Effector CD8-positive, alpha-beta T cell (primary cell): ENCODE measurements around the gene SPTBN1.
A peak's percentile ranks its signal among the peaks of the same experiment; 100 is the strongest.
"Not testable (repeated sequence)": the region's sequence is repeated elsewhere in the genome, so short reads cannot be mapped to it uniquely, and the experiment has no call there.

ENCODE experiments used
- DNase-seq: peaks from one replicate; lab custom pipeline; 2025; lab: John Stamatoyannopoulos, UW

The SPTBN1 gene

DNA sequence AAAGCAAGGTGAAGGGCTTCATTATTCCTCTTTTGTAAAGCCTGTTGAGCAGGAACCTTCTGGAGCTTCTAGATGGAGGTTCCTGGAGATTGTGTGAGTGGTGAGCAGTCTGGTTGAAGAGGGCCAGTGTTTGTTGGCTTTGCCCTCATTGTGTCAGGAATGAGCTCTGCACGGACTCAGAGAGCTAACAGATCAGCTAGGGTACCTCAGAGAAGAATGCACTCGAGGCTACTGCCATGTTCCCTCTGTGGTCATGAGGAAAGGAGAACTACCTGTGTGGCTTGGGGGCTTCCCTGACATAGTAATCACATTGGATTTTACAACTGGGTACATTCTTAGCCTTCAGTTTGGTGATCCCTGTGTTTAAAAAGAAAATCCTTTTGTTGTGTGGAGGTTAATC, 46.6 kb downstream of the SPTBN1 start:
- DNase-seq, result no peak

DNA sequence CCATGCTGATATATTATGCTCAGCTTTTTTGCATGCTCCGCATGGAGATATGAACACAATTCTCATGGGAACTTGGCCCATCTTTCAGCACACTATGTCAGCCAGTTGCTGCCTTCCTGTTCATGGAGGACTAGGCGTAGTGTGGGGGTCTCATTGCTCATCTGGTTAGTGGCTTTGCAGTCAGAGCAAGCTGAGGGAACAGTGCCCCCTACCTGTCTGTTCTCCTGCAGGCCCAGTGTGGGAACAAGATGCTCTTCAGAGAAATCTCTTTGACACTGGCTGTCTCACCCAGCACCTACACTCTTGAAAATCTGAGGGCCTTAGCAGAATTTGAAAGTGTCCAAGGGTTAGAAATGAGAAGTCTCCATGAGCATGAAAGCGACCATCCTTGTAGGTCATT, 47.1 kb downstream of the SPTBN1 start:
- DNase-seq, result no peak

DNA sequence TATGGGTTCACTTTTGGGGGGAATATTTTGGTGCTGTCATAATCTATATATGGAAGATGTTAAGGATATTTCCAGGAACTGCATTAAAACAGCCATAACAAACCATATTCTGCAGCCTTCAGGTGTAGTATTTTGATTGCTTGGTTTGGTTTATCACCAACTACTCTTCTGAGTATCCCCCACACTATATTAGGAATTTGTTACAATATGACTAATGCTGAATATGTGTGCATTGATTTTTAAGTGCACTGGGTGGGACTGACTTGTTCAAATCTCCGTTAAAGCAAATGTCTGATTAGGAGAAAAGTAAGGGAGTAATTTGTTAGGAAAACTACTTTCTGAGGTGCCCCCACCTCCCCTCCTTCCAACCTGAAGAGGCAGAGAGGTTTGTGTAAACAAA, 47.7 kb downstream of the SPTBN1 start:
- no peak for DNase-seq

DNA sequence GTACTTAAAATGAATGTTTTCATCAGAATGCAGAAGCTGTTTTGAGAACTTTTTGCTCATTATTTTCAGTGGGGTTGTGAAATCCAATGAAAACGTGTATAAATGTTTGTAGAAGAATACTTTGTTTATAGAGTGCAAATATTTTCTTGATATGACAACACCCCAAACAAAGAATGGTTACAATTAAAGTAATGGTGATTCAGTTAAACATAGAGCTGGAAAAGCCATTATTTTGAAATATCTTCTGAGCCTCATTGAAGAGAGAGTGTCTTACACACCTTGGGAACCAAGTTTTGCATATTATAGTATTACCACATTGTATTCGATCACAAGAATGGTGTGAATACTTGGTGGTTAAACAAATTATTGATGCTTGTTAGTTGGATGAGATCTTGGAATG, 48.7 kb downstream of the SPTBN1 start:
- no peak for DNase-seq

DNA sequence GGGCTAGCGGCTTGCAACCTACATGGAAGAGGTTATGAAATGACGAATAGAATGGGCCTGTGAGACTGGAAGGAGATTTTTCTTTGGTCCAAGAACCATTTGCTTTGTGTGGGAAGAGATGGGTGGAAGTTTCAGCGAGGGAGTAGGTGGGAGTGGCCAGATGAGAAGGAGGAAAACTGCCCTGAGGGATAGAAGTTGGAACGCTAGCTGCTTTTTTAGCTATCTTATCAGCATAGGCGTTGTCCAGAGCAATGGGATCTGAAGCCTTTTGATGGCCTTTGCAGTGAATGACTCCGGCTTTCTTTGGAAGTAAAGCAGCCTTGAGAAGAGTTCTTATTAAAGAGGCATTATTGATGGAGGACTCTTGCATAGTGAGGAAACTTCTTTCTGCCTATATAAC, 52.4 kb downstream of the SPTBN1 start:
- no peak for DNase-seq

DNA sequence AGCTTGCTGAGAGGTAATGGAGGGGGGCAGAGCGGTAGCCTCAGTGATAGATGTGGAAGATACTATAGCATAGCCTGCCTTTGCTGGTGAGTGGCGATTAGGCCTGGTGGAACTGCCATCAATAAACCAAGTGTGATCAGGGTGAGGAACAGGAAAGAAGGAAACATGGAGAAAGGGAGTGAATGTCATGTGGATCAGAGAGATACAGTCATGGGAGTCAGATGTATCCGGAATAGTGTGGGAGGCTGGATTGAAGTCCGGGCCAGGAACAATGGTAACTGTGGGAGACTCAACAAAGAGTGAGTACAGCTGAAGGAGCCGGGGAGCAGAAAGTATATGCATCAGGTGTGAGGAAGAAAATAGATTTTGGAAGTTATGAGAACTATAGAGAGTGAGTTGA, 52.9 kb downstream of the SPTBN1 start:
- DNase-seq, result not testable (repeated sequence)

DNA sequence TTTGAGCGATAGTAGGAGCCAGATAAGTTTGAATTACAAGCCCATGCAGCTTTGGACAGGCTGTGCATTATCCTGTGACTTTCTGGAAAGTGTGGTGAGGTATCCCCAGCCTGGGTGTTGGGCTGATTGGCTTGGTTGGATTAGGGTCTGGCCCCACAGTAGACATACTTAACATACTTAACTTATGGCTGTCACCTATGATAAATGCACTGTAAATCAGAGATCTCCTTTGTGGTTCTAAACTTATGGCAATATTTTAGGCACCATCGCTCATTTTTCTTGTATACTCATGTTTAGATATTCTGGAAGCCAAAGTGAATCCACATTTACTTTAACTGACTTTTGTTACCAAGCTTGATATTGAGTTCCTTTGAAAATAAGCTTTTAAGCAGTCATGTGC, 54.8 kb downstream of the SPTBN1 start:
- no peak for DNase-seq

DNA sequence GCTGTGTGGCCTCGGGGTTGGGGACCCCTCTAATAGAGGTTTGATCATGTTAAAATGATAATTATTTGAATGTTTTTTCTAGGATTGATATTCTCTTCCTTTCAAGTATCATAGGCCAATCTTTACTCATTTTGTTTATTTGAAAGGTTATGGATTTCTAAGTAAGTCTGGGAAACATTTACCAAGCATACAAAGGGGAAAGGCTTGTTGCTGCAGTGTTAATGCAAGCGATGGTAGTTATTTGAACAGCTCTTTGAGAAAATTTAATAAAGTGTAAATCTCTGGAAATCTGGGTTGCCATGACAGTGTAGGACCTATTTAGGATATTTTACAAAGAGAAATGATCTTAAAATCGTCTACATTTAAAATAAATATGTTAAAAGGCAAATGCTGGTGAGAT, 56.1 kb downstream of the SPTBN1 start:
- no peak for DNase-seq

DNA sequence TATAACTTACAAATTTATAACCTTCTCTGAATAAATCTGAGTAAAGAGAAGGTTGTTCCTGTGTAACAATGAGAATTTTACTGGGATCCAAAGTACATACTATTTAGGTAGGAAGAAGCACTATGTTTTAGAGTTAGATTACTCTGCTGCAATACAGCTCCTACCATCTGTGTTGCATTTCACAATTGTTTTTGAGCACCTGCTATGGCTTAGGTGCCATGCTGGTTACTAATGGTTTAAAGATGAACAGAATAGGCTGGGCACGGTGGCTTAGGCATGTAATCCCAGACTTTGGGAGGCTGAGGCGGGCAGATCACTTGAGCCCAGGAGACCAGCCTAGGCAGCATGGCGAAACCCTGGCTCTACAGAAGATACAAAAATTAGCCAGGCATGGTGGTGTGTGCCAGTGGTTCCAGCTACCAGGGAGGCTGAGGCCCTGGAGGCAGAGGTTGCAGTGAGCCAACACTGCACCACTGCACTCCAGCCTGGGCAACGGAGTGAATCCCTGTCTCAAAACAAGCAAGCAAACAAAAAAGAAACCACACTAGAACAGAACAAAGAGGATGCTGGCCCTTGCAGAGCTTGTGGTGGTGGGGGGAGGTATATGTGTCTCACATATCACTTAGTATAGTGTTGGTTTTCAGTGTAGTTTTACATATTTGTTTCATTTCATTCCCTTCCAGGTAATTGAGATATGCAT, 56.7 kb downstream of the SPTBN1 start:
- no peak for DNase-seq

DNA sequence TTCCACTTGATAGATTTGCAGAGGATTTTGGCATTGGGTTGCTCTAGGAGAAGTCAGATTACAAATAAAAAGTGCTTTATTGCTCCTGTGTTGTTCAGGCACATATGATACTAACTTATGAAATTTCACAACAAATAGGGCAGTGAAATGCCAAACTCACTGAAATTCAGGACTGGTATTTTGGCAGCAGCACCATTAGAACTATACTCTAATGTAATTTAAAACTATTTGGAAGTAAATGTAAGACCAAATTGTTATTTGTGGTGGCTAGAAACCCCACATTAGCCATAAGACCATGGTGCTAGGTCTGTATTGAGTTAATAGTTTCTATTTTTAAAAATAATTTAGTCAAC, 57.2 kb downstream of the SPTBN1 start:
- DNase-seq, result no peak

DNA sequence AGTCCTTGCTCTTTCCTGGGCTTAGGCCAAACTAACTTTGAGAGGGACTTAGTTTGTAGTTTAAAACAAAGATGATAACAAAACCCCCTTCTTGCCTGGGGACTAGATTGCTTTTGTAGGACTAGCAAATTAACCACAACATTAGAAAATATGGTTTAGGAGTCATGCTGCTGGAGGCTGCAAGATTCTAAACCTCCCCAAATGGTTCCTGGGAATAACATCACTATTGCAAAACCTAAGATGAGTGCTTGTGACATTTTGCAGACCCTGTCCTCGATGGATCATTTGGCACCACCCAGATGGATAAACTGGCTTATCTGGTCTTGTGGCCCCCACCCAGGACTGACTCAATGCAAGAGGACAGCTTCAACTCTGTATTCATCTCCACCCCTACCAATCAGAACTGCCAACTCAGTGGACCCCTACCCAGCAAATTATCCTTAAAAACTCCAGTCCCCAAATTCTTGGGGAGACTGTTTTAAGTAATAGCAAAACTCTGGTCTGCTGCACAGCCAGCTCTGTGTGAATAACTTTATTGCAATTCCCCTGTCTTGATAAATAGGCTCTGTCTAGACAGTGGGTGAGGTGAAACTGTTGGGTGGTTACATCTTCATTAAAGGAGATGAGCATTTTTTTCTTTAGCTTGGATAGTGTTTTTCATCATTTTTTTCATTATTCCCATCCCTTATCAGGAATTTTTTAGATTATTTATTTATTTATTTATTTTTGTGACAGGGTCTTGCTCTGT, 58.9 kb downstream of the SPTBN1 start:
- DNase-seq, result no peak

DNA sequence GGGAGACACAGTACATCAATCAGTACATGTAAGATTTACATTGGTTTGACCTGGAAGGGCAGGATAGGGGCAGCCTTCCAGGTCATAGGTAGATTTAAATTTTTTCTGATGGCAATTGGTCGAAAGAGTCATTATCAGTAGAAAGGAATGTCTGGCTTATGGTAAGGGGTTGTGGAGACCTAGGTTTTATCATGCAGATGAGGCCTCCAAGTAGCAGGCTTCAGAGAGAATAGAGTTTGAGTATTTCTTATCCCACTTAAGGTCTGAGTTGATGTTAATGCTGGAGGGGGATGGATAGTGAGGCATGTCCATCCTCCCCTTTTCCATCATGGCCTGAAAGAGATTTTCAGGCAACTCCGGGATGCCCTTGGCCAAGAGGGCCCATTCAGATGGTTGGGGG, 60.7 kb downstream of the SPTBN1 start:
- no peak for DNase-seq

DNA sequence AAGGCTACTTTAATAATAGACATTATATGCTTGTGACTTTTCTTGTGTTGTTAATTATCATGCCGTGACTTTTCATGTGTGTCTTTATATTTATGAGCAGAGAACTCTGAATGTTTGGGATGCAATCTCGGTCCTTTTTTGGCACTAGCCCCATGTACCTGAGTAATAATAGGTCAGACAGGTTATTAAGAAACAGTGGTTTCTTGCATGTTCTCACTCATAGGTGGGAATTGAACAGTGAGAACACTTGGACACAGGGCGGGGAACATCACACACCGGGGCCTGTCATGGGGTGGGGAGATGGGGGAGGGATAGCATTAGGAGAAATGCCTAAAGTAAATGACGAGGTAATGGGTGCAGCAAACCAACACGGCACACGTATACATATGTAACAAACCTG, 61.9 kb downstream of the SPTBN1 start:
- not testable (repeated sequence) for DNase-seq

DNA sequence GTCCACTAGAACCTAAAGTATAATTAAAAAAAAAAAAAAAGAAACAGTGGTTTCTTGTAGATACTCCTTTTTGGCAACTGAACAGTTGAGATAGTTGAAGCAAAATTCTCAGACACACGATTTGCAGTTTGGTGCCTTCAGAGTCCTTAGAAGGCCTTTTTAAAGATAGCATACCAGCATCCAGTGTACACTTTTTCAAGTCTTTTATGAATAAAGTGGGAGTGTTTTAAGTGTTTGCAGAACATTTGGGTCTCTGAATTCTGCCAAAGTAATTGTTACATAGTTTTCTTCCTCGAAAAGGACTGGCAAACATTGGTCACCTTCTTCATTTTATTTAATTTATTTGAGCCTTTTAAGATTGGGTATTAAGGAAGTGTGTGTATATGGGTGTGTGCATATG, 62.3 kb downstream of the SPTBN1 start:
- DNase-seq, result no peak

DNA sequence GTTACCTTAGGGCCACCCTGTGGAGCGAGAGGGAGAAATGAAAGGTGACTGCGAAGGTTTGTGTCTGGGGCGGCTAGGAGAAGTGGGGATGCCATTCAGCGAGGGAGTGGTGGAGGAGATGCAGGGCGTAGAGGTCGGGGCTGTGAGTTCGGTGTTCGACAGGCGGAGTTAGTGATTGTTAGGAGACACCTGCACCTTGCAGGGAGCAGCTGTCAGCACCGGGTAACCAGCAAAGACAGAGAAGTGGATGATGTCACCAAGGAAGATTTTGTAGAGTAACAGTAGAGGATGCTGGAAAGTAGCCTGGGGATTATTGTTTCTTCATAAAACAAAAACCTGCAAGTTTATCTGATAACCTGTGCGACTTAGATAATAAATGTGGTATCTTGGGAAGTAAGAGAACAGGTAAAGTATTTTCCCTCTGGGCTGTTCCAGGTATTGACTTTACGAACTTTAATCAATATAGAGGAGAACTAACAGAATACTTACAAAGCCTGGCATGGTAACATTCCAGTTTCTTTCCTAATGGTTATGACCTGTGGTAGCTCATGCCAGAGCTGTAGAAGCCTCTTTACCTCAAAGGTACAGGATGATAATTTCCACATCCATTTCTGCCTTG, 63.8 kb downstream of the SPTBN1 start:
- no peak for DNase-seq

DNA sequence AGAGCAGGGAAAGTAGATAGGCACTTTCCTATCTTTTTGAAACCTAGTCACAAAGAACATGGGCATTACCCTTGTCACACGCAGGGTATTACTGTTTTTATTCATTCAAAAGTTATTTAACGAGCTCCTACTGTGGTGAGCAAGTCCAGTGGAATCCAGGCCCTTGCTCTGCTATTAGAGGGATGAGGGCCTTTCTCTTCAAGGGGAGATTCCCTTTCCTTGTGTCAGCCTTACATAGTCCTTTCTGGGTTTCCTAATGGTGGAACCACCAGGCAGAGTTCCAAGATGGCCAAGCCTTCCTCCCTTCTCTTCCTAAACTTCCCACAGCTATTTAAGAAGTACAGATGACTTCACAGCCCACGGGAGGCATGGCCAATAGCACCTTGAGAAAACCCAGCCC, 64.6 kb downstream of the SPTBN1 start:
- DNase-seq, result no peak

DNA sequence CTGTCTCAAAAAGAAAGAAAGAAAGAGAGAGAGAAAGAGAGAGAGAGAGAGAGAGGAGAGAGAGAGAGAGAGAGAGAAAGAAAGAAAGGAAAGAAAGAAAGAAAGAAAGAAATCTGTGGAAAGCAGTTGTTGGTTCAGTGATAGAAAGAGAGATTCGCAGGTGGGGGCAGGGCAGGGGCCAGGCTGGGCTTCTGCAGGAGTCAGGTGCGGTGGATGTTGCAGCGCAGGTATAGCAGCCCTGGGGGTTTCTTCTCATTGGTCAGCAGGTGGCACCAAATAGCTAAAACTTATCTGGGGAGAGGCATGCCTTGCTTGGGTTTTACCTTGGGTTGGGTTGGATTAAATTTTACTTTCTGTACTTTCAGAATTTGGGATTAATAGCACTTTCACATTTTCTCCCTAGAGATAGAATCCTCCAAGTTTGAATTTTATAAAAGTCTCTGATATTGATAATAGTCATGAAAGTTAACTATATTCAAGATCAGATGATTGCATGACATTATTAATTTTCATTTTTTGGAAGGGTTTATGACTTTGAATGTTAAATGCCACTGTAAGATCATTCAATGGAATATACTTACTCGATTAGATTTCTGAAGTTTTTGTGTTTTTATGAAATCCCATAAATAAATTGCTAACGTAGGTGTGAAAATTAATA, 66.6 kb downstream of the SPTBN1 start:
- peak; percentile 43 for DNase-seq

DNA sequence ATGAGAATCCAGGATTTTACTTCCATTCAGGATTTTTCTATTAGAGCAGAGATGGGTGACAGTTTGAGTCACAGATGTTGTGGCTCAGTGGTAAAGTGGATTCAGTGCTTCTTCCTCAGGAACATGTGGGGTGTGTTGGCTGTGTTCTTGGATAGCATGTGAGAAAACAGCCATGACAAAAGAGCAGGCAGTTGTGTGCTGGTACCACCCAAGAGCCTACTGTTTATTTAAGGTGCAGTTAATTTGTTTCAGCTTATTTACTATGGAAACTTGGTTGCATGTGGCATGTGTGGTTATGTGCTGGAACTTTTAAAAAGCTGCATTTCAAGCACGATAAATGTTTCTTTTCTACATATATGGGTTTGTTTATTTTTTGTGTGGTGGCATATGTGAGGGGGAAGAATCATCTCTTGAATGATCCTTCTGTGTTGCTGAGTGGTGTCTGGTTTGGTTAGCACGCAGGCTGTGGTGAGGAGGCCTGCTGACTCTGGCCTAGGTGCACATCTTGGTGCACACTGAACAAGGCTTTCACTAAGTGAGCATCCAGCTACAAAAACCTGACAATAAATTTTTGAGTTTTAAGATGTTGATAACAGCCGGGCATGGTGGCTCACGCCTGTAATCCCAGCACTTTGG, 67.3 kb downstream of the SPTBN1 start:
- no peak for DNase-seq

DNA sequence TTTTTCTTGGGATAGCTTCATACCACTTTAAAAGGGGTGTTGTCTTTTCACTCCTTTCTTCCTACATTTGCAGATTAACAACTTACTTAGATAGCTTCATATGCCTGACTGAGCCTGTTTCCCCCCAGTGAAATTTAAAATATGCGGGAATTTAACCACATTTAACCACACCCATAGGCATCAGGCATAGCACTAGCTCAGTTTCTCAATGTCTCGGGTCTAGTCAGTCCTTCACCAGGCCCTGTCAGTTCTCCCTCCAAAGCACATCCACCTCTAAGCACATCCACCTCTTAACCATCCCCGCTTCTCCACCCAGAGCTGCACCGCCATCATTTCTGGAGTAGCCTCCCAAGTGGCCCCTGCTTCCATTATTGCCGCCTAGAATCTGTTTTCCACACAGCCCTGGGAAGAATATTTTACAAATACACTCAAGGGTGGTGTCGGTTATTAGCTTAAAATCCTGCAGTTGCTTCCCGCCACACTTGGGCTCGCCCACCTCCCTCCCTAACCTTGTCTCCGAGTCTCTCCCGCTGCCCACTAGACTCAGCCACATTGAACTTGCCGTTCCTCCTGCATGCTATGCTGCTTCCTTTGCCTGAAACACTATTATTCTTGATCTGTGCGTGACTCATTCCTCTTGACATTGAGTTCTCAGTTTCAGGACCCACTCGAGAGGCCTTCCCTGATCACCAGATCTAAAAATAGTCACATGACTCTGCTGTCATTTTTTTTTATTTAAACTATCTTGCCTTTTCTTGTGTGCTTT, 68.3 kb downstream of the SPTBN1 start:
- no peak for DNase-seq

DNA sequence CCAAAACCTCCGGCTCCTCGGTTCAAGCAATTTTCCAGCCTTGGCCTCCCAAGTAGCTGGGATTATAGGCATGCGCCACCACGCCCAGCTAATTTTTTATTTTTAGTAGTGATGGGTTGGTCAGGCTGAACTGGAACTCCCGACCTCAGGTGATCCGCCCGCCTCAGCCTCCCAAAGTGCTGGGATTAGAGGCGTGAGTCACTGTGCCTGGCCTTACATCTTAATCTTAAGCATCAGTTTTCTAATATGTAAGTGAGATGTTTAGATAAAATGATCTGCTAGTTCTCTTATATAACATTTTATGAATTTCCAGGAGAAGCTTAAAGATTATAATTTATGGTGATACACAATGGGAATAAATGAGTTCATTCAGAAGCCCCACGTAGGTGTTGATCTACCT, 69.2 kb downstream of the SPTBN1 start:
- DNase-seq, result no peak

DNA sequence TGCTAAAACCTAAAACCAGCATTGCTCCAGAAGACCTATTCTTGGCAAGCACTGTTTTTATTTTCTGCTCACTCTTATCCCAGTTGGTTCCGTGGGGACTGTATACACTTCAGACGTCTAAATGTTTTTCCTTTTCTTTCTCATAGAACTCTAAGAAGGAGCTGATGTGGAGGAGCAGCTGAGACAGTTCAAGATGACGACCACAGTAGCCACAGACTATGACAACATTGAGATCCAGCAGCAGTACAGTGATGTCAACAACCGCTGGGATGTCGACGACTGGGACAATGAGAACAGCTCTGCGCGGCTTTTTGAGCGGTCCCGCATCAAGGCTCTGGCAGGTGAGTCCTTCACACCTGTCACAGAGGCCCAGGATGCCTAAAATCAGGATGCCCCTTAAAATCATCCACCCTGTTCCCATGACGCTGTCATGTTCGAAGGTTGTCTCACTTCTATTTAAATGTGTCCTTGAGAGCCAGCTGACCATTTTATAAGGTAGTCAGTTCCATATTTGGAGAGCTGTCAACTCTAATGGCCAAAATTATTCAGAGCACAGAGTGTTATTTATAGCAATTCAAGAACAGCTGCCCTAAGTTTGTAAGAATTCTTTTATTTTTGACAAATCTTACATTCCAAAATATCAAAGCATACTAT, 70.2 kb downstream of the SPTBN1 start:
- DNase-seq, result no peak
